ENCODE measurements around the gene CATSPER2. TPM values are rescaled to one million over a fixed set of nuclear protein-coding genes. Genes with fewer than 3 reads are reported as not detected.

The CATSPER2 gene
- total RNA-seq, 2 experiments from 2014 or later: 13.9 to 15.3 TPM

Small RNA genes within 50 kb of the gene (small RNA-seq; reads per million reads assigned to genes)
- gene PDIA3P2: not detected
- gene RNU6-554P: not detected
- gene RNU6-610P: not detected

Other genes with a start within 250 kb of the CATSPER2 start
- gene TP53BP1, start 155.7 kb downstream of the CATSPER2 start, total RNA-seq (2014; rRNA removed; shearing (Covaris generic)): 69.3 and 88.1 TPM in 2 replicates
- 51.8 and 55.1 TPM in 2 replicates for gene TP53BP1, start 155.7 kb downstream of the CATSPER2 start, total RNA-seq (2022)
- 3.8 and 4.0 TPM in 2 replicates for gene MAP1A, start 131.2 kb downstream of the CATSPER2 start, total RNA-seq (2014; rRNA removed; shearing (Covaris generic))
- 2.7 and 3.3 TPM in 2 replicates for gene MAP1A, start 131.2 kb downstream of the CATSPER2 start, total RNA-seq (2022)
- 67.5 and 70.2 TPM in 2 replicates for gene PPIP5K1, start 58.6 kb downstream of the CATSPER2 start, total RNA-seq (2014; rRNA removed; shearing (Covaris generic))
- 89.5 and 89.8 TPM in 2 replicates for gene PPIP5K1, start 58.6 kb downstream of the CATSPER2 start, total RNA-seq (2022)
- 0.25 and 0.51 TPM in 2 replicates for gene CKMT1B, start 54.8 kb downstream of the CATSPER2 start, total RNA-seq (2014; rRNA removed; shearing (Covaris generic))
- gene CKMT1B, start 54.8 kb downstream of the CATSPER2 start, total RNA-seq (2022): 3.8 and 4.1 TPM in 2 replicates
- gene STRC, start 30.0 kb downstream of the CATSPER2 start, total RNA-seq (2014; rRNA removed; shearing (Covaris generic)): 1.8 and 2.1 TPM in 2 replicates
- 1.5 and 1.8 TPM in 2 replicates for gene STRC, start 30.0 kb downstream of the CATSPER2 start, total RNA-seq (2022)
- 0.16 and 0.28 TPM in 2 replicates for gene CKMT1A, start 45.0 kb upstream of the CATSPER2 start, total RNA-seq (2014; rRNA removed; shearing (Covaris generic))
- gene CKMT1A, start 45.0 kb upstream of the CATSPER2 start, total RNA-seq (2022): 4.0 and 6.1 TPM in 2 replicates
- 79.1 and 82.1 TPM in 2 replicates for gene PDIA3, start 97.6 kb upstream of the CATSPER2 start, total RNA-seq (2014; rRNA removed; shearing (Covaris generic))
- gene PDIA3, start 97.6 kb upstream of the CATSPER2 start, total RNA-seq (2022): 243 and 293 TPM in 2 replicates
- 296 and 306 TPM in 2 replicates for gene ELL3, start 128.1 kb upstream of the CATSPER2 start, total RNA-seq (2014; rRNA removed; shearing (Covaris generic))
- gene ELL3, start 128.1 kb upstream of the CATSPER2 start, total RNA-seq (2022): 116 and 134 TPM in 2 replicates
- 581 and 622 TPM in 2 replicates for gene SERF2, start 143.5 kb upstream of the CATSPER2 start, total RNA-seq (2014; rRNA removed; shearing (Covaris generic))
- gene SERF2, start 143.5 kb upstream of the CATSPER2 start, total RNA-seq (2022): 1,328 and 1,370 TPM in 2 replicates
- 0.23 and 0.60 TPM in 2 replicates for gene SERINC4, start 151.4 kb upstream of the CATSPER2 start, total RNA-seq (2014; rRNA removed; shearing (Covaris generic))
- 1.1 and 1.9 TPM in 2 replicates for gene SERINC4, start 151.4 kb upstream of the CATSPER2 start, total RNA-seq (2022)
- gene HYPK, start 151.8 kb upstream of the CATSPER2 start, total RNA-seq (2014; rRNA removed; shearing (Covaris generic)): 16.1 and 25.0 TPM in 2 replicates
- gene HYPK, start 151.8 kb upstream of the CATSPER2 start, total RNA-seq (2022): 48.9 and 53.6 TPM in 2 replicates
- 25.3 and 43.4 TPM in 2 replicates for gene MFAP1, start 175.8 kb upstream of the CATSPER2 start, total RNA-seq (2014; rRNA removed; shearing (Covaris generic))
- gene MFAP1, start 175.8 kb upstream of the CATSPER2 start, total RNA-seq (2022): 57.2 and 72.1 TPM in 2 replicates
- 126 and 139 TPM in 2 replicates for gene WDR76, start 178.2 kb upstream of the CATSPER2 start, total RNA-seq (2014; rRNA removed; shearing (Covaris generic))
- 170 and 186 TPM in 2 replicates for gene WDR76, start 178.2 kb upstream of the CATSPER2 start, total RNA-seq (2022)

Measured in OCI-LY7 (cell line).